ENCODE results near the gene SERGEF.
A peak's percentile ranks its signal among the peaks of the same experiment; 100 is the strongest.

SERGEF gene

DNA sequence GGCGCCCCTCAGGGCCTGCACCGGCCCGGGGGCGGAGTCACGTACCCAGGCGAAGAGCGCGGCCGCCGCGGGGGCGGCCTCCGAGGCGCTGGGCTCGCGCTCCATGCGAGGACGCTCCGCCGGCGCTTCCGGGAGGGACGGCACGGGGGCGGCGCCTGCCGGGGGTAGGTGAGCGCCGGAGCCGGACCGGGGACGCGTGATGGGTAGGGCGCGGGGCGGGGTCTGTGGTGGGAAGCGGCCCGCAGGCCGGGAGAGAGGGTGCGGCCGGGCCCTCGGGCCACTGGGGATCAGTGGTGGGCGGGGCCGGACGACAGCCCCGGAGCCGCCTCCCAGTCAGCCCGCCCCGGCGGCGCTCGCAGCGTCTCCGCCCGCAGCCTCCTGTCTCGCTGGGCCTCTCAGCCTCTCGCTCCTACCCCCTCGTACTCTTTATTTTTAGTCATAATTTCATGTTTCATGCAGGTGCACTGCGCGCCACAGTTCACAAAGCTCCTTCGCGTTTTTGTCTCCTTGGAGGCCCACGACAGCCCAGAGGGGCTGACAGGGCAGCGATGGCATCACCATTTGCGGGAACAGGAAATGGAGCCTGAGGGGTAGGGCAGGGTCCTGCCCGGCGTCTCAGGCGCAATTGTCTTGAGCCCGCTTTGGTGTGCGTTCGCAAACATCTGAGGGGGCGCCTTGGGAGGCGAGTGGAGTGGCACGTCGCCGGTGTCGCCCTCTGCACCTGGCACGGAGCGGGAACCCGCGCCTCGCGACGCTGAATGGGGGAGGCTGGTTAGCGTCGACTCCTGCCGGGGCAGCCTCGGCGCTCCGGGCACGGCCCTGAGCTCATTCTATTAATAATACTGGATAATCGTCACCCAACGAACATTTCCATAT lies at the start of gene SERGEF:
SERGEF (minus strand) TSS at position 142 of the 876 bp plus-strand sequence; CDS start at position 105, 37 bp downstream.
- peak; percentile 92 to 95 for DNase-seq

DNA sequence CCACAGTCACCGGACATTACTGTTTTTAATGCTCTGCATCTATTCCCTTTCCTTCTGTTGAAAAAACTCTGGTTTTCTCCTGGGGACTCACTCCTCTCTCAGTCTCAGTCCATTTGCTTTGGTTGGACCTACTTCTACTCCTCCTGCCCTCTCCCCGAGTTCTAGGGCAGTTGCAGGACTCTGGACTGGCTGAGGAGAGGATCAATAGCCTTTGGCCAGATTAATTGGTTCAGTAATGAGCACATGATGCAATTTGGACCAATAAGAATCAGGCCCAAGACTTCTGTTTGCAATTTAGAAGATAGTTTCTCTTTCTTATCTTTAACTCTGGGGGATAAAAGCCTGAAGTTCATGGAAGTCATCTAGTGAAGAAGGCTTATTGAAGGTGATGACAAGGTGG lies 48.5 kb upstream of the SERGEF start:
- no peak for DNase-seq

DNA sequence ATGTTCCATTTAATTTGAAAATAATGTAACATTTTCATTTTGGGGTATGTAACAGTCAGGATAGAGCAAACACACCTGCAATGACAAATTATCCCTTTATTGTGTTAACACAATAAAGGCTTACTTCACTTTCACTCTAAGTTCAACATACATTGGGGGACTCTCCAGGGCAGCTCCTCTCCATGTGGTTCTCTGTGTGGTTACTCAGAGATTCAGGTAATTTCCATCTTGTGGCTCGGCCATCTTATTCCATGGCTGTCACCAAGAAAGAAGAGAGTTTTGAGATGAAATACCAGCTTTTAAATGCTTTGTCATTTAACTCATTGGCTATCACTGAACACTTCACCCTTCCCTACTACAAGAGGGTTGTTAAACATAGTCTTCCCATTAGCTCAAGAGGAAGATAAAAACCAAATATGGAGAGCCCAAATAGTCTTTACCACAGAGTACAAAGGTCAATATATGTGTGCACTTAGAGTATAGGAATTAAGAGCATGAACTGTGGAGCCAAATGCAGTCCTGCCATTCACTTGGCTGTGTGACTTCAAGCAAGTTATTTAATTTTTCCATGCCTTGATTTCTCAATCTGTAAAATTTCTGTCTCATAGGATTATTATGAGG lies 43.8 kb upstream of the SERGEF start:
- no peak for DNase-seq

DNA sequence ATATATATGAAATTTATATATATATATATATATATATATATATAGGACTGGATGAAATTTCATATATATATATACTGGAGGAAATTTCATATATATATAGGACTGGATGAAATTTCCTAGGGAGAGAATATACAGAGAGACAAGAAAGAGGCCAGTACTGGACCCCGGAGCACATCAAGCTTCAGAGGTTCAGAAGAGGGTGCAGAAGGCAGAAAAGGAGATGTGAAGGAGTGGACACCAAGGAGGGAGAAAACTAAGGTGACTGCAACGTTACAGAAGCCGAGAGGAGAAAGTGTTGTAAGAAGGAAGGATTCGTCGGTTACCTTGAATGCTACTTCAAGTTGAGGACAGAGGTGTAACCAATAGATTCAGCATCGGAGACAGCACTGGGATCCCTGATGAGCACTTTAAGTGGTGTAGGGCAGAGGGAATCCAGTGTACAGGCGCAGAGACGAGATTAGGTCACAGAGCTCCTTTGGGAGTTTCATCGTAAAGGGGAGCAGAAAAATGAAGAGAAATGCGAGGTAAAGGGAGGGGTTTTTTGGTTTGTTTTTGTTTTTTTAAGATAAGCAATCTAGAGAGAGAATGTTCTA lies 41.8 kb upstream of the SERGEF start:
- DNase-seq, result no peak

DNA sequence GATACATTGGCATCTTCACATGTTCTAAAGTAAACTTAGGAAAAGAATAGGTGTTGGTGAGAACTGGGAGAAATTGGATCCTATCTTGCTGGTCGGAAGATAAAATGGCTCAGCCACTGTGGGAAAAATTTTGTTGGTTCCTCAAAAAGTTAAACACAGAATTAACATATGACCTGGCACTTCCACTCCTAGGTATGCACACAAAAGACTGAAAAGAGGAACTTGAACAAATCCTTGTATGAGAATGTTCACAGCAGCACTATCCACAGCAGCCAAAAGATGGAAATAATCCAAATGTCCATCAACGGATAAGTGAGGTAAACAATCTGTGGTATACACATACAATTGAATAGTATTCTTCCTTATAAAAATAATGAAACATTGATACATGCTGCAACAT lies 38.0 kb upstream of the SERGEF start:
- DNase-seq, result no peak

DNA sequence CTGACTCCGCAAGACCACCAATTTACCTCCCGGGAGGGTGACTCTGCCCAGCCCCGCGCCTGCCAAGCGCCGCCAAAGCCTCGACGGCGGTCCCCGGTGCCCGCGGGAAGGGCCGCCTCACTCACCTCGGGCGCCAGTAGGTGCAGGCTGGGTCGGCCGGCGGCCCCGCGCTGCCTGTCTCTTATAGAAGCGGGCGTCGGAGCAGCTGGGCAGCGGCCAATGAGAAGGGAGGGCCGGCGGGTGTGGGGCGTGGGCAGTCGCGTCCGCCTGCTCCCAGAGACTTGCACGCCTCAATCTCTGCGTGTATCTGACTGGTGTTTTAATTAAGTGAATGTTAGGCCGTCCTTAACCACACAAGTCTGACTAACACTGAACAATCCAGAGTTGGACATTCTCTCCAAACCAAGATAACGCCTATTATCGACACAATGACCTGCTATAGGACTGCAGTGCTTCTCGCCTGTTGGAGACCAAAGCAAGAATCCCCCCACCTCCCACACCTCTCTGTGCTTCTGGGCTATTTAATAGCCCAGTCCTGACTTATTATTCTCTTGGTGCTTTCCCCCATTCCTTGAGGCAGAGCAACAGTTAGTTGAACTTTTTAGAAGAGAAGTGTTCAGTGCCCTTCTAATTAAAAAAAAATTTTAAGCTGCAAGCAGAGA lies 33.4 kb upstream of the SERGEF start, which contains the start of gene TPH1:
TPH1 (minus strand) TSS at position 154 of the 662 bp plus-strand sequence. CDS start 5,507 bp downstream, outside the sequence.
- DNase-seq, result no peak

DNA sequence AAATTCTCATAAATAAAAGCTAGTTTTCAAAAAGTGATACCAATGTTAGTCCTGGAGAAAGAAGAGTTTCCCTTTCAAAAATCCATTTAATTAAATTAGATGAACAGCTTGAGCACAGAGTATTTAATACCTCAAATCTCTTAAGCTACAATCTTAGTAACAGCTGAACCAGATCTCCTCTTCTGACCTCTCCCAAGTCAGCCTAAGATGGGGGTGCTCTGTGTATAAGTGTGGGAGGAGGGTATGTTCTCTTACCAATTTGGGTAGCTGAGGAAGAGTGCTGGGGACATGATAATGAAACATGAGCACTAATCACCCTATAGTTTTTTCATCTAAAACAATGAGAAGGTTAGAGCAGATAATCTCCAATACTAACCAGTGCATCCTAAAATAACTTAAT lies 23.6 kb upstream of the SERGEF start:
- no peak for DNase-seq

DNA sequence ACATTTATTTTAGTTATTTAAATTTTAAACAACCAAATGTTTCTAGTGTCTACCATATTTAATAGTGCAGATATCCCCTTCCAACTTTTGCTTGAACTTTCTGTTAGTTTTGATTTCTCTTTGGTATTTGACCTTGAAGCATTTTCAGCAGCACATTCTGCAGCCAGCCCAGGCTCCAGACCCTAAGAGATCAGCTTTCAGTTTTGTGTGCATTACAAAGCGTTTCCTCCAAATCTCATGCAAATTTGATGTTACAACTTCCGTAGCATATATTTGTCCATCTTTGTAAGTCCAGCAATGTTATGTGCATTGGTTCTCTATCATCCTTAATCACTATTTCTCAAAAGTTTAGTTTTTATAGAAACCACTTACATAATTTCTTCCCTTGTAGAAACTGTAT lies 14.6 kb upstream of the SERGEF start:
- no peak for DNase-seq

DNA sequence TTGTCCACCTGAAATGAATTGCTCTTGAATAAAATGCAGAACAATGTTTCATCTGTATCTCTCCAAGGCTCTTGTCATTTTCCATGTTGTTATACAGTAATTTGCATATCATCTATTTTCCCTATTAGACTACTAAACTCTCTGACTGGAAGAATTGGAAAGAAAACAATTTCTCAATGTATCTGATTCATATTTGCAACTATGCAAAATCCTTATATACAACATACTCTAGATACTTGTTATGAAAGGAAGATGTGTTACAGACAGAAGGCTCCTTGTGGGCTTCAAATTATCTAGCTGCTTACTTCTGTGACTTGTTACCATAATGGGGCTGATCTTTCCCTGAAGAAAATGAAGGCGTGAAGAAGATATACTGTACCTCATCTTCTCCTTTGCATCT lies 9.6 kb upstream of the SERGEF start:
- DNase-seq, result no peak

DNA sequence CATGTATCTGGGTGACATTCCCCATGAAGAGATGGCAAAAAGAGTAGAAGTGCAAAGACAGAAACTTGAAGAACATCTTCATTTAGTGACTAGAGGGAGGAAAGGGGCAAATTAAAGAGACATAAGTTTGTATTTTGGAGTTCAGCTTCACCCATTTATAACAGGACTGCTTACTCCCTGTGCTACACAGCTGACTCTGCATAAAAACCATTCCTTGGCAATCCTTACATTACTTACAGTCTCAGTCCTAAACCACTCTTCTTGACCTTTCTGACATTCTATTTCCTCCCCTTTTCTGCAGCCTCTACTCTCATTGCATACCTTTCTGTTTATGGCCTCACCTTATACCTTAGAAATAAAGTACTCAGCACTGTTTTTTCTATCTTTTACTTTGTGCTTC lies 6.8 kb upstream of the SERGEF start:
- no peak for DNase-seq

DNA sequence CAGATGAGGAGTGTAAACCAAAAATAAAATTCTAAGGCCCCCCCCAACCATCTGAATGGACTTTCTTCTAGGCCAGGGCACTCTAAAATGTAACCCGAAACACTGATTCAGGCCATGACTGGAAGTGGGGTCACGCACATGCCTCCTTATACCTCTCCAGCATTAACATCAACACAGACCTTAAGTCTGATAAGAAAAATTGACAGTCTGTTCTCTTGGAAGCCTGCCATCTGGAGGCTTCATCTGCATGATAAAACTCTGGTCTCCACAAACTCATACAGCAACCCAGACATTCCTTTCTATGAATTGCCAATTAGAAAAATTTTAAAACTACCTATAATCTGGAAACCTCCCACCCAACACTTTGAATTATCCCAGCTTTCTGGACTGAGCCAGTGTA lies 3.9 kb upstream of the SERGEF start:
- DNase-seq, result no peak

DNA sequence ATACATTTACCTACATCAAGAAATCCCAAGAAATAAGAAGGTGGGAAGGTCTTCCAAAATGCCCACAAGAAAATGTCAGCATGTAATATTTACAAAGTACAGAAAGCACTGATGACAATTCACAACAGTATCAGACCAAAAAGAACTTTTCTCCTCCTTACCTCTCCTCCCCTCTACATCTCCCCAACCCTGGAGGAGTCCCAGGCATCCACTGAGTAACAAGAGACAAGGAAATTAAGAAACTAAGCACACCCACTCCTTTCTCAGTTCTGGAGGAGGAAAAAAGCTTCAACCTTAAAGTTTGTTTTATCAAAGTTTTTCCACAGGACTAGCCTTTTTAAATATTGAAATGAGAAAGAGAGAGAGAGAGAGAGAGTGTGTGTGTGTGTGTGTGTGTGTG lies 2.0 kb upstream of the SERGEF start:
- DNase-seq, result no peak

DNA sequence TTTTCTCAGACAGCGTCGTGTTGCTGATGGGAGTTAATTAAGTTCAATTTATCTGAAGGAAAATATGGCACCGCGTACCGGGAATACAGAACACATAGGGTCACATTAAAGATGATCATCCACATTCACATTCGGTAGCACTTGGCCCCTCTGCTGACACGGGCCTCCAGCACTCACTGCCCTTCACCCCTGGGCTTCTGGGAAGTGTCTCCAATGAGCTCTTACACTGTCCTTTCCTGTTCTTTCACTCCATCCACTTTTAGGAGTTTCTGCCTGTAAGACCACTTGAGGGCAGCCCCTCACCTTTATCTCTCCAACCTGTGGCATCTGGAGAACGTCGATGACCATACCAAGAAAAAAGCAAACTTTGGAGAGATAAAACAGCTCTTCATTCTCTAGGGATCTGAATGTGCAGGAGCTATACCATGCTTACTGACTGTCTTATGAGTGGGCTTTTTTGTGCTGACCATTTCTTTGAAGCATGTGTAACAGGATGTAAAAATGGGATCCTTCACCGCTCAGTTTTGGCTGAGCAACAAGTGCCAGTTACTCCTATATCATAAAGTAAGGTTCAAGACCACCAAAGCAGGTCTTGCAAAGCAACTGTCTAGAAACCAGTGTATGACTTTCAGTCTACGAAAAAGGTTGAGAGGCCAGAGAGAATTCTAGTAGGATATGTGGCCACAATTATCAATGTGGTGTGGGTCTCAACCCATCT lies 1.1 kb upstream of the SERGEF start:
- DNase-seq, result peak in 1 of 2 experiments; percentile 30

DNA sequence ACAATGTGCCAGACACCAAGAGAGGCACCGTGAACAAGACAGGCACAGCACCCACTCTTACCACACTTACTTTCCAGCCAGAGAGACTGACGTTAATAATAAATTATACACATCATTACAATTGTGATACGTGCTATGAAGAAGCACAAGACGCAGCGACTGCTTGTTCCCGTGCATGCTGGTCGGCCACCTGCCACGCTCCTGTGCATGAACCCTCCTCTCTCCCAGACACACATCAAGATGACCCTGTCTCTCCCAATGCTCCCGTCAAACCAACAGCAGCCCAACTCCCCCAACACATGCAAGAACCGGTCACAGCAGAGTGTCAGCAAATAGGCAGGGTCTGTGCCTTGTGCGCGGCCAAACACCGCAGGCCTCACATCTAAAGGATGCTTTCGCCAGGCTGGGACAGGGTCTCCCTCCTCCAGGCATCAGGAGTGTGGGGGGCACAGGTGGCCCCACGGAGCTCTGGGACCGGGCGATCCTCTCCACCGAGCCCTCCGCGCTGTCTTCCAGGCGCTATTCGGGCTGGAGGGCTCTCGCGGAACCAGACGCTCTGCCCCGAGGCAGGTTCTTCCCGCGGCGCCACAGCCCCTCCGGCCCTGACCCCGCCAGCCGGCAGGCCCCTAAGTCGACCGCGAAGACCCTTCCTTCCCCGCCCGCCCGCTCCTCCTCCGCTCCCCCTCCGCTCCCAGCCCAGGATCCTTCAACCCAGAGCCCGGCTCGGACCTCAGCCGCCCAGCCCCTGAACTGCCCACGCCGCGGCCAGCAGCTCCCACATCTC lies 533 bp downstream of the SERGEF start:
- DNase-seq, result peak; percentile 54

DNA sequence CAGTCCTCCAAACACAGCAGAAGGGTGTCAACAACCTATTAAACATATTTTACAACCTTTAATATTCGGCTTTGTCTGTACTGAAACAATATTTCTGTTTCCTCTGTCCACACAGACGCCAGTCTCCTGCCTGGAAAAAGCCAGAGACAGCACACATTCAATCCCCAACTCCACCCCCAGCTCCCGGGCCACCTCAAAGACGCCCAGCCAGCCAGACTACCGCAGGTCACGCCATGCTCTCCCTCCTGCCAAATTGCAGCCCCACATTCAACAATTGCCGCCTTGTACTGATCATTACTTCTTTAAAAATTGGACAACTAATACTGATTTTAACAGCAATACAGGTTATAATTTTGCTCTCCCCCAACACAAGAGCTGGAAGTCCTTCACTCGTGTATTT lies 1.2 kb downstream of the SERGEF start:
- DNase-seq, result peak in 1 of 2 experiments; percentile 18

DNA sequence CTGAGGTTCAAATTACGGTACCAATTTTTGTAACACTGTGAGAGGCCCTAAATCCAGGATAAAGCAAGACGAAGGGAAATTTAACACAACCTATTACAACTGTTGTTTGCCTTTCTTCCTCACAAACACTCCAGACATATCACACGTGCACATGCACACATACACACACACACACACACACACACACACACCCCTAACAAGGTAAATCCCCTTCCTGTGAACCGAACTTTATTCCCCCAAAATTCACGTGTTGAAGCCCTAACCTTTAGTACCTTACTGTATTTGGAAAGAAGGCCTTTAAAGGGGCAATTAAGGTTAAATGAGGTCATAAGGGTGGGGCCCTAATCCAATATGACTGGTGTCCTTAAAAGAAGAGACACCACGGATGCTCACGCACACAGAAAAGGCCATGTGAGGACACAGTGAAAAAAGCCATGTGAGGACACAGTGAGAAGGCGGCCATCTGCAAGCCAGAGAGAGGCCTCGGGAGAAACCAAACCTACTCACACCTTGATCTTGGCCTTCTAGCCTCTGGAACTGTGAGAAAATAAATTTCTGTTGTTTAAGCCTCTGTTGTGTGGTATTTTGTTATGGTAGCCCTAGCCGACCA lies 1.8 kb downstream of the SERGEF start:
- no peak for DNase-seq

DNA sequence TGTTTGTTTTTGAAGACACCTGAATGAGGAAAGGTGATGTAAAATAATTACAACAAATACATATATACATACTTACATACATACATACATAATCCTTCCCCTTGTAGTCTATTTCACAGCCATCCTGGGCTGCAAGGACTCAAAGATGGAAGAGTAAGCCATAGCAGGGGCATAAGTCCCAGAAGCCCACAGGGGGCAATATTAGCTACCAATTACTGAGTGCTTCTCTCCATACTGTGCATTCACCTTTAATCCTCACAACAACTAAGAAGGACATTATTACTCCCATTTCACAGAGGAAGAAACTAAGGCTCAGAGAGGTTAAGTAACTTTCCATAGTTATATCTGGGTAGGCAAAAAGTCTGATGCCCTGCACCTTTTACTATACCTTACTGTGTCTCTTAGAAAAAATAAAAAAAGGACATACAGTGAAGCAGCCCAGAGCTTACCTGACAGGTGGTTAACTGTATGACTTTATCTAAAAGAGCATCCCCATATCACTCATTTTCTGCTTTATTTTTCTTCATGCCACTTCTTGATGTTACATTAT lies 2.7 kb downstream of the SERGEF start:
- DNase-seq, result no peak

DNA sequence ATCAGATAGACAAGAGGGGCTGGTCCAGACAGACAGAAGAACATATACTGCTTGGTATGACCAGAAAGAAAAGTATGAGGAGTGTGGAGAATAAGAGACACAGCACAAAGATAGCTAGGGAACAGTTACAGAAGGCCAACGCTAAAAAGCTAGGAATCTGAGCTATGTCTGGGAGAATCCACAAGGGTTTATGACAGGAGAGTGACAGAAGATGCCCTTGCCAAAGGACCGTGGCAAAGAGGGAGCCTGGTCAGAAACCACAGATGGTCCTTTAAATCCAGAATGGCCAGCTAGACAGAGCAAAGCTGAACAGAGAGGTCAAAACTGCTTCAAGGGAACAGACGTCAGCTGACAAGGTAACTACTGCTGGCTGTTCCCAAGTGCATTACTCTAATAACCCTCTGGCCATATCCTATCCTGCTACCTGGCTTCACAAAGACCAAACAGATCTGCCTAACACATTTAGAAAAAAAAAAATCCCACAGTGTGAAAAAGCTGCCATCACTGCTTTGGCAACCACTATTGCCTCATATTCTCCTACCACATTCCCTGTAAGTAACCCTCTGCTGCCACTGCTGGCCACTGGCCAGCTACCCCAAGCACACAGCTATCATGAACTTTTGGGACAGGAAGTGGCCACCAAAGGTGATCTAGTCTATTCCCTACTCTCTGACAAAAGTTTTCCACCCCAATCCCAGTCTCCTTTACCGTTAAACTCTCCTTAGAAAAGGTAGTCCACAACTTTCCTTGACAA lies 7.3 kb downstream of the SERGEF start:
- no peak for DNase-seq

DNA sequence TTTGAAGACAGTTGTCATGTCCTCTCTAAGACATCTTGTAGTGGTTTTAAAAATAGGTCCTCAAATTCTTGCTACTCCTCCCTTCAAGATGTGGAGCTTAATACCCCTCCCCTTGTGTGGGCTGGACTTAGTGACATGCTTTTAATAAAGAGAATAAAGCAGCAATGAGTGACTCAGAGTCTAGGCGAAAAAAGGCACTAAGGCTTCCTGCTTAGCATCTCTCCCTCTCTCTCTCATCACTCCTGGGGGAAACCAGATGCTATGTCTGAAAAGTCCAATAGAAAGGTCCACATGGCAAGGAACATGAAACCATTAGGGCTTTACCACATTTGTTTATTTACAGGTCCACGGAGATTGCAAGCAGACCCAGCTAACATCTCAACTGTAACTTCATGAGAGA lies 11.7 kb downstream of the SERGEF start:
- DNase-seq, result no peak

DNA sequence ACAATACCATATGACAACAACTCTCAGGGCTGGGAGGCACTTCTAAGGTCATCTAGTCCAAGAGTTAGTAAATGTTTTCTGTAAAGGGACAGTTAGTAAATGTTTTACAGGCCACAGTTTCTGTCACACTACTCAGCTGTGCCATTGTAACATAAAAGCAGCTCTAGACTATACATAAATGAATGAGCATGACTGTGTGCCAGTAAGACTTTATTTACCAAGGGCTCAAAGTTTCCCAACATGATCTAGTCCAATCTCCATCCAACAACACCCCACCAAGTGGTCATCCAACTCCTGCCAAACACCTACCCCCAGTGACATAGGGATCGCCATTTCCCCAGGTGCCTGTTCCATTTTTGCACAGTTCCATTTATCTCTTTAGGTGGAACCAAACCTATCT lies 12.1 kb downstream of the SERGEF start:
- no peak for DNase-seq

Data from activated T-cell treated with anti-CD3 and anti-CD28 coated beads, Interleukin-2, amount 50 U/mL, for 48 hours (primary cell).